Neural cell (in vitro differentiated cells): ENCODE data around the gene CSKMT. TPM values are rescaled to one million over a fixed set of nuclear protein-coding genes. Genes with fewer than 3 reads are reported as not detected.
"Not testable (repeated sequence)": the region's sequence is repeated elsewhere in the genome, so short reads cannot be mapped to it uniquely, and the experiment has no call there.

Experiments
- H2AFZ ChIP-seq: fragments of 200-600, 300-800 bp; sonication (generic), shearing (Covaris generic); 2 replicates; pipeline ENCODE4 v1.6.0; 2014; ENCODE audit warnings: low read depth, mild to moderate bottlenecking, antibody characterized with exemption, low read length, moderate library complexity
- H3F3A ChIP-seq: fragments of 200-600 bp; shearing (Covaris generic); 2 replicates; pipeline ENCODE4 v1.6.1; 2016; ENCODE audit warnings: mild to moderate bottlenecking, moderate library complexity, mixed read lengths, antibody characterized with exemption, low read length; ENCODE audit not compliant: insufficient read depth, poor library complexity, severe bottlenecking
- H3K27ac ChIP-seq: fragments of 200-600, 300-800 bp; sonication (generic), shearing (Covaris generic); 2 replicates; pipeline ENCODE4 v1.5.1; 2014; ENCODE audit warnings: mild to moderate bottlenecking, low read length, moderate library complexity
- H3K27me3 ChIP-seq: fragments of 300-800, 200-600 bp; sonication (generic), shearing (Covaris generic); 2 replicates; pipeline ENCODE4 v1.6.0; 2014; ENCODE audit warnings: mild to moderate bottlenecking, low read depth, low read length, moderate library complexity; ENCODE audit not compliant: insufficient read depth
- H3K36me3 ChIP-seq: fragments of 300-800, 200-600 bp; sonication (generic), shearing (Covaris generic); 2 replicates; pipeline ENCODE4 v1.5.1; 2014; ENCODE audit warnings: mild to moderate bottlenecking, antibody characterized with exemption, low read length, moderate library complexity; ENCODE audit not compliant: insufficient read depth
- H3K4me2 ChIP-seq: fragments of 300-800, 200-600 bp; sonication (generic), shearing (Covaris generic); 2 replicates; pipeline ENCODE4 v1.6.0; 2014; ENCODE audit warnings: mild to moderate bottlenecking, low read length
- H3K4me3 ChIP-seq: fragments of 300-800, 200-600 bp; sonication (generic), shearing (Covaris generic); 2 replicates; pipeline ENCODE4 v1.5.1; 2014; ENCODE audit warnings: mild to moderate bottlenecking, low read length, moderate library complexity
- H3K79me2 ChIP-seq: fragments of 200-600 bp; shearing (Covaris generic); replicated peaks from 2 replicates; pipeline ENCODE4 v1.6.0; 2014; ENCODE audit warnings: mild to moderate bottlenecking, low read length, moderate library complexity; ENCODE audit not compliant: insufficient read depth
- H3K9ac ChIP-seq: fragments of 300-800, 200-600 bp; sonication (generic), shearing (Covaris generic); 2 replicates; pipeline ENCODE4 v1.6.1; 2016; ENCODE audit warnings: mild to moderate bottlenecking, low read length, mixed read lengths
- H3K9me2 ChIP-seq: fragments of 200-600 bp; shearing (Covaris generic); 2 replicates; pipeline ENCODE4 v1.6.1; 2016; ENCODE audit warnings: mild to moderate bottlenecking, low read length, mixed read lengths; ENCODE audit not compliant: insufficient read depth
- H3K9me3 ChIP-seq: fragments of 200-600, 300-800 bp; sonication (generic), shearing (Covaris generic); 2 replicates; pipeline ENCODE4 v1.6.1; 2016; ENCODE audit warnings: mild to moderate bottlenecking, mixed run types, low read length, moderate library complexity, mixed read lengths
- H4K20me1 ChIP-seq: fragments of 200-600 bp; shearing (Covaris generic); 2 replicates; pipeline ENCODE4 v1.6.1; 2016; ENCODE audit warnings: mild to moderate bottlenecking, mixed run types; ENCODE audit not compliant: insufficient read depth
- CTCF ChIP-seq: fragments of 450-650 bp; IDR thresholded peaks from 2 replicates; pipeline ENCODE4 v1.5.1; 2014; ENCODE audit warnings: antibody characterized with exemption, mild to moderate bottlenecking, moderate library complexity; ENCODE audit not compliant: poor library complexity, severe bottlenecking
- EP300 ChIP-seq: fragments of 450-650 bp; conservative IDR thresholded peaks from 2 replicates; pipeline ENCODE4 v1.6.1; 2014; ENCODE audit warnings: antibody characterized with exemption, mild to moderate bottlenecking, moderate library complexity; ENCODE audit not compliant: poor library complexity, severe bottlenecking
- EZH2 ChIP-seq: fragments of 200-600, 300-800 bp; shearing (Covaris generic), sonication (generic); IDR thresholded peaks from 2 replicates; pipeline ENCODE4 v1.6.1; 2014; ENCODE audit warnings: antibody characterized with exemption, low read length, borderline replicate concordance, mild to moderate bottlenecking; ENCODE audit not compliant: insufficient read depth, poor library complexity, severe bottlenecking
- MXI1 ChIP-seq: fragments of 450-650 bp; conservative IDR thresholded peaks from 2 replicates; pipeline ENCODE4 v1.6.1; 2014; ENCODE audit warnings: antibody characterized with exemption, mild to moderate bottlenecking; ENCODE audit not compliant: poor library complexity, severe bottlenecking
- POLR2AphosphoS5 ChIP-seq: IDR thresholded peaks from 2 replicates; pipeline ENCODE4 v1.6.1; 2012
- RAD21 ChIP-seq: fragments of 450-650 bp; conservative IDR thresholded peaks from 2 replicates; pipeline ENCODE4 v1.6.1; 2014; ENCODE audit warnings: antibody characterized with exemption, mild to moderate bottlenecking, moderate library complexity
- REST ChIP-seq: IDR thresholded peaks from 2 replicates; pipeline ENCODE4 v1.6.1; 2012; ENCODE audit warnings: borderline replicate concordance
- SMC3 ChIP-seq: fragments of 450-650 bp; conservative IDR thresholded peaks from 2 replicates; pipeline ENCODE4 v1.6.1; 2014; ENCODE audit warnings: antibody characterized with exemption, mild to moderate bottlenecking, moderate library complexity; ENCODE audit not compliant: poor library complexity
- TAF1 ChIP-seq: IDR thresholded peaks from 2 replicates; pipeline ENCODE4 v1.6.1; 2012; ENCODE audit warnings: low read depth
- polyA minus RNA-seq: library from RNA; depleted of rRNA, polyadenylated mRNA; stranded (reverse); fragments of >200 nt; gene quantifications from 2 replicates; pipeline ENCODE4 v1.2.3, GENCODE V29; 2014
- polyA plus RNA-seq: library from polyadenylated mRNA; depleted of rRNA; stranded (reverse); fragments of >200 nt; gene quantifications from 2 replicates; pipeline ENCODE4 v1.2.3, GENCODE V29; 2014

Gene CSKMT
- 6.3 and 16.0 TPM in 2 replicates for polyA plus RNA-seq
- polyA minus RNA-seq: 13.6 and 19.4 TPM in 2 replicates

- Histone ChIP-seq H3K9me3 (no peaks in the 10 kb centered on the region), H3K79me2 (peaks cover 10% of the 10 kb centered on the region), H3K4me3 (peak within 1 kb of the TSS; percentile 95), H3K36me3 (no peaks in the 10 kb centered on the region), H3K9me2 (no peaks in the 10 kb centered on the region), H4K20me1 (no peaks in the 10 kb centered on the region), H3F3A (no peaks in the 10 kb centered on the region), H3K4me2 (peak within 1 kb of the TSS; percentile 78), H2AFZ (peak within 1 kb of the TSS; percentile 80), H3K27me3 (no peaks in the 10 kb centered on the region), H3K27ac (peak within 1 kb of the TSS; percentile 95), H3K9ac (peak within 1 kb of the TSS; percentile 96)
- TF ChIP-seq RAD21 (no peak), MXI1 (peak; percentile 49), EP300 (peak; percentile 18), POLR2AphosphoS5 (peak; percentile 99), EZH2 (no peak), TAF1 (peak; percentile 93), SMC3 (no peak), REST (peak; percentile 83), CTCF (no peak)
Observed at GRCh38 chr11:62665075-62665598, at the start of gene CSKMT, which contains the start of gene C11orf98. Gene CSKMT, plus strand, starts transcription at chr11:62665312. Its CDS starts 568 bp downstream, at chr11:62665880. Gene C11orf98, minus strand, starts transcription at chr11:62665210. Its CDS starts 41 bp downstream, at chr11:62665169.

- H3K9ac ChIP-seq: no peak overlapping the region
- no peak for TF ChIP-seq REST
- no peak for TF ChIP-seq CTCF
- no peak for TF ChIP-seq RAD21
- no peak for TF ChIP-seq MXI1
- TF ChIP-seq SMC3: no peak
- TF ChIP-seq TAF1: no peak
- TF ChIP-seq EP300: no peak
- no peak for TF ChIP-seq POLR2AphosphoS5
- no peak for TF ChIP-seq EZH2
- H3F3A ChIP-seq: no peaks in the 10 kb centered on the region
- peaks cover 8% of the 10 kb centered on the region for H3K27me3 ChIP-seq
- peaks cover 3% of the 10 kb centered on the region for H3K79me2 ChIP-seq
- no peak overlapping the region for H3K27ac ChIP-seq
- H3K9me3 ChIP-seq: no peaks in the 10 kb centered on the region
- H3K36me3 ChIP-seq: no peaks in the 10 kb centered on the region
- H3K4me3 ChIP-seq: no peak overlapping the region
- no peaks in the 10 kb centered on the region for H4K20me1 ChIP-seq
- no peak overlapping the region for H3K4me2 ChIP-seq
- no peak overlapping the region for H2AFZ ChIP-seq
- H3K9me2 ChIP-seq: no peaks in the 10 kb centered on the region
Observed at GRCh38 chr11:62615521-62615920, 49.6 kb upstream of the CSKMT start.

GRCh38 chr11:62616957-62617356 lies 48.2 kb upstream of the CSKMT start:
- not testable (repeated sequence) for H3K27ac ChIP-seq, H4K20me1 ChIP-seq, H2AFZ ChIP-seq, H3K4me2 ChIP-seq, H3F3A ChIP-seq, H3K36me3 ChIP-seq, H3K79me2 ChIP-seq, H3K9me2 ChIP-seq, H3K9ac ChIP-seq, H3K9me3 ChIP-seq, H3K27me3 ChIP-seq, H3K4me3 ChIP-seq
